GM12878 (cell line): ENCODE data around the gene FMR1. TPM values are rescaled to one million over a fixed set of nuclear protein-coding genes. Genes with fewer than 3 reads are reported as not detected.

ENCODE experiments used
- ATAC-seq: fragments of 200-7000 bp; cut with Tn5 transposase; 3 replicates; pipeline ENCODE4 v1.9.1; 2020; ENCODE audit warnings: mild to moderate bottlenecking, moderate library complexity
- BruUV-seq: library from RNA; stranded (reverse); fragments of 400-500 nt; replicated peaks from 2 replicates; lab custom pipeline; 2021; lab: Mats Ljungman, UMichigan
- CTCF ChIA-PET: fragments of 300-600 bp; sonication (Branson Sonifier 250); formaldehyde crosslinking; extraction: SDS; loops from one replicate; lab custom pipeline; 2021; ENCODE audit warnings: inconsistent platforms; lab: Yijun Ruan, JAX
- POLR2A ChIA-PET: fragments of 350-600 bp; formaldehyde crosslinking; extraction: SDS; loops from one replicate; lab custom pipeline; 2021; ENCODE audit warnings: inconsistent platforms; lab: Charles Lee
- RAD21 ChIA-PET: fragments of 300-600 bp; sonication (Branson Sonifier 250); formaldehyde crosslinking; loops from one replicate; lab custom pipeline; 2023; ENCODE audit warnings: antibody characterized with exemption; ENCODE audit not compliant: unreplicated experiment; lab: Charles Lee
- SMC1A ChIA-PET: fragments of 300-600 bp; sonication (Branson Sonifier 250); formaldehyde crosslinking; loops from one replicate; lab custom pipeline; 2023; ENCODE audit not compliant: unreplicated experiment, uncharacterized antibody; lab: Charles Lee
- DNase-seq: peaks from one replicate; pipeline ENCODE4 v3.0.0-alpha.2; 2011; ENCODE audit warnings: low read depth, low spot score
- FAIRE-seq: peaks from 3 replicates; lab custom pipeline; 2011; peaks lifted over from hg19 to GRCh38; lab: Jason Lieb, UNC
- H2AFZ ChIP-seq: 2 replicates; pipeline ENCODE4 v1.6.0; 2011; ENCODE audit warnings: low read depth, low read length, control low read depth; ENCODE audit not compliant: control insufficient read depth
- H3K27ac ChIP-seq: 2 replicates; pipeline ENCODE4 v1.5.1; 2011; ENCODE audit warnings: control low read depth; ENCODE audit not compliant: control insufficient read depth, insufficient read depth
- H3K27me3 ChIP-seq, 2 experiments: replicated peaks in 1 of 2; 2 replicates each; pipeline versions ENCODE4 v1.6.0 to v1.6.1; 2011; ENCODE audit warnings: low read length in 1 of 2; ENCODE audit not compliant: control insufficient read depth in 2 of 2, insufficient read depth in 2 of 2
- H3K36me3 ChIP-seq, 2 experiments: 2 replicates each; pipeline ENCODE4 v1.5.1; 2011; ENCODE audit warnings: low read length in 1 of 2; ENCODE audit not compliant: control insufficient read depth in 2 of 2, insufficient read depth in 2 of 2
- H3K4me1 ChIP-seq: 2 replicates; pipeline ENCODE4 v1.6.1; 2011; ENCODE audit warnings: mild to moderate bottlenecking, low read length, moderate library complexity, mixed read lengths; ENCODE audit not compliant: control insufficient read depth, insufficient read depth
- H3K4me2 ChIP-seq: 2 replicates; pipeline ENCODE4 v1.6.0; 2011; ENCODE audit warnings: control low read depth; ENCODE audit not compliant: control insufficient read depth, insufficient read depth
- H3K4me3 ChIP-seq: fragments of 200-600 bp; sonication (generic); 2 replicates; pipeline ENCODE4 v1.5.1; 2016
- H3K79me2 ChIP-seq: 2 replicates; pipeline ENCODE4 v1.6.0; 2011; ENCODE audit warnings: low read length; ENCODE audit not compliant: control insufficient read depth, insufficient read depth
- H3K9ac ChIP-seq: 2 replicates; pipeline ENCODE4 v1.8.0; 2011; ENCODE audit warnings: low read length, control low read depth, mixed read lengths; ENCODE audit not compliant: control insufficient read depth, insufficient read depth
- H3K9me3 ChIP-seq: replicated peaks from 3 replicates; pipeline ENCODE4 v1.5.1; 2011; ENCODE audit warnings: mild to moderate bottlenecking, low read length; ENCODE audit not compliant: control insufficient read depth, insufficient read depth
- H4K20me1 ChIP-seq: 2 replicates; pipeline ENCODE4 v1.6.0; 2011; ENCODE audit not compliant: control insufficient read depth, insufficient read depth
- ATF7 ChIP-seq: fragments of 450-650 bp; IDR thresholded peaks from 2 replicates; pipeline ENCODE4 v1.6.1; 2016; ENCODE audit warnings: low read depth, mild to moderate bottlenecking
- E2F8 ChIP-seq: fragments of 450-650 bp; IDR thresholded peaks from 2 replicates; pipeline ENCODE4 v1.6.1; 2018; ENCODE audit warnings: mild to moderate bottlenecking, low read depth, moderate library complexity; ENCODE audit not compliant: partially characterized antibody
- EZH2 ChIP-seq: IDR thresholded peaks from 2 replicates; pipeline ENCODE4 v1.6.1; 2012; ENCODE audit warnings: low read depth, mild to moderate bottlenecking, control low read depth, inconsistent platforms, low read length, borderline replicate concordance; ENCODE audit not compliant: control insufficient read depth
- HDGF ChIP-seq: fragments of 450-650 bp; IDR thresholded peaks from 2 replicates; pipeline ENCODE4 v1.6.1; 2016; ENCODE audit warnings: antibody characterized with exemption
- KDM1A ChIP-seq: fragments of 200-600 bp; sonication (generic); IDR thresholded peaks from 2 replicates; pipeline ENCODE4 v1.6.1; 2016; ENCODE audit warnings: borderline replicate concordance
- LARP7 ChIP-seq: fragments of 450-650 bp; IDR thresholded peaks from 2 replicates; pipeline ENCODE4 v1.6.1; 2017; ENCODE audit warnings: mild to moderate bottlenecking
- MTA3 ChIP-seq: IDR thresholded peaks from 2 replicates; pipeline ENCODE4 v1.6.1; 2012; ENCODE audit warnings: low read length, inconsistent platforms, borderline replicate concordance
- RAD51 ChIP-seq: fragments of 450-650 bp; IDR thresholded peaks from 2 replicates; pipeline ENCODE4 v1.6.1; 2016; ENCODE audit warnings: moderate library complexity, mild to moderate bottlenecking, inconsistent platforms
- SUPT20H ChIP-seq: IDR thresholded peaks from 2 replicates; pipeline ENCODE4 v1.6.1; 2011; ENCODE audit warnings: low read depth, mild to moderate bottlenecking, low read length, moderate library complexity, borderline replicate concordance; ENCODE audit not compliant: control insufficient read depth
- ZNF24 ChIP-seq: fragments of 450-650 bp; IDR thresholded peaks from 2 replicates; pipeline ENCODE4 v1.6.1; 2017; ENCODE audit warnings: antibody characterized with exemption, mild to moderate bottlenecking
- ZNF274 ChIP-seq: IDR thresholded peaks from one replicate; pipeline ENCODE4 v1.8.0; 2011; ENCODE audit not compliant: insufficient read length, insufficient read depth
- WGBS: methylation state at CpG from one replicate; pipeline ENCODE4 v1.1.6; 2016; ENCODE audit warnings: low lambda C conversion rate; ENCODE audit not compliant: insufficient replicate concordance, insufficient coverage; ENCODE audit errors: missing lambda C conversion rate; 5-methylcytosine and 5-hydroxymethylcytosine counted together
- in situ Hi-C: fragments of 300-500 bp; cut with MboI; formaldehyde crosslinking; loops from 9 replicates; pipeline ENCODE4 v1.14.3; 2018; ENCODE audit warnings: mixed read lengths
- intact Hi-C: fragments of 100-400 bp; cut with micrococcal nuclease; formaldehyde crosslinking; loops from one replicate; pipeline ENCODE4 v1.14.2; 2022; ENCODE audit not compliant: unreplicated experiment
- polyA plus RNA-seq, 11 experiments: library from polyadenylated mRNA; depleted of rRNA in 4 of 11; unstranded in 6 of 11; stranded (reverse) in 5 of 11; fragments of >200 nt; fragmentation: Nextera tagmentation in 4 of 11; fragmentation: Illumina TruSeq in 1 of 11; extraction: Ambion mirVana in 4 of 11; extraction: Trizol in 1 of 11; gene quantifications; 1 replicate in 1 of 11; 2 replicates in 10 of 11; pipeline versions ENCODE4 v1.2.1 to v1.2.3, GENCODE V29; 2011 to 2016; ENCODE audit warnings: inconsistent platforms in 2 of 11, missing spikeins in 2 of 11, low read depth in 1 of 11
- total RNA-seq, 4 experiments: library from RNA; depleted of rRNA in 3 of 4; stranded (reverse); fragments of >200 nt in 3 of 4; fragmentation: Illumina TruSeq in 1 of 4; extraction: Trizol in 1 of 4; gene quantifications; 2 replicates each; pipeline versions ENCODE4 v1.2.1 to v1.2.3, GENCODE V29; 2013 to 2021

Gene FMR1
- total and polyA plus RNA-seq, 10 of the 15 experiments (the other 5 are each of a cell fraction or from before 2014, with no cell fraction given), result 7.9 to 37.5 (median 19.3) TPM

- RAD21 ChIA-PET, result no interaction called here
- WGBS, result 69% methylated on average over 4 of the region's 4 CpGs
- intact Hi-C loops (no loop called here), in situ Hi-C loops (loop anchor here (10.0 kb wide), 1 partner anchor 458 kb away; no protein-coding TSS in a partner anchor)
- no peak overlapping the region for H3K9ac ChIP-seq
- no peaks in the 10 kb centered on the region for H3K4me1 ChIP-seq
- H3K4me3 ChIP-seq, result no peak overlapping the region
- H2AFZ ChIP-seq, result no peak overlapping the region
- TF ChIP-seq ZNF274, result no peak
- TF ChIP-seq EZH2, result no peak
- TF ChIP-seq MTA3, result no peak
- TF ChIP-seq RAD51, result no peak
- no peak for TF ChIP-seq HDGF
- no peak for TF ChIP-seq SUPT20H
- no peak for TF ChIP-seq ATF7
- no peak for TF ChIP-seq KDM1A
- TF ChIP-seq LARP7, result no peak
- TF ChIP-seq ZNF24, result no peak
- TF ChIP-seq E2F8, result no peak
- SMC1A ChIA-PET, result interaction anchor here (0.9 kb wide), 1 partner anchor 12 kb away, joined by 4 read pairs; no protein-coding TSS in a partner anchor
- CTCF ChIA-PET, result no interaction called here
- no peak overlapping the region for H3K4me2 ChIP-seq
- H3K27ac ChIP-seq, result no peak overlapping the region
- no TSS peak for BruUV-seq
- H3K79me2 ChIP-seq, result no peaks in the 10 kb centered on the region
- no peaks in the 10 kb centered on the region for H3K9me3 ChIP-seq
- DNase-seq (no peak), FAIRE-seq (no peak), ATAC-seq (no peak)
- no peaks in the 10 kb centered on the region; a peak in 1 of 4 replicates for H3K36me3 ChIP-seq
- no peaks in the 10 kb centered on the region for H3K27me3 ChIP-seq
- POLR2A ChIA-PET, result no interaction called here
- H4K20me1 ChIP-seq, result no peaks in the 10 kb centered on the region
Observed at GRCh38 chrX:147927256-147927655, 15.5 kb downstream of the FMR1 start.
